GM06990 (cell line): Measurements from ENCODE around the gene HSPA1B.
"Not testable (repeated sequence)": the region's sequence is repeated elsewhere in the genome, so short reads cannot be mapped to it uniquely, and the experiment has no call there.

Source experiments
- DNase-seq: peaks from one replicate; pipeline ENCODE4 v3.0.0-alpha.2; 2011; ENCODE audit not compliant: insufficient read length; ENCODE audit errors: extremely low read depth
- H3K27me3 ChIP-seq: replicated peaks from 2 replicates; pipeline ENCODE4 v1.6.0; 2011; ENCODE audit warnings: low read length; ENCODE audit not compliant: control insufficient read depth, insufficient read depth
- H3K36me3 ChIP-seq: 2 replicates; pipeline ENCODE4 v1.5.1; 2011; ENCODE audit warnings: low read length; ENCODE audit not compliant: control insufficient read depth, insufficient read depth
- H3K4me3 ChIP-seq: replicated peaks from 2 replicates; pipeline ENCODE4 v1.5.1; 2011; ENCODE audit warnings: low read depth, mild to moderate bottlenecking, control low read depth, low read length
- TF ChIP-seq, protein P1 (sequence below): IDR thresholded peaks from 2 replicates; pipeline ENCODE4 v1.5.1; 2011; ENCODE audit warnings: low read length, control low read depth, mild to moderate bottlenecking, inconsistent platforms; ENCODE audit not compliant: insufficient read depth, poor library complexity, severe bottlenecking

HSPA1B gene

DNA sequence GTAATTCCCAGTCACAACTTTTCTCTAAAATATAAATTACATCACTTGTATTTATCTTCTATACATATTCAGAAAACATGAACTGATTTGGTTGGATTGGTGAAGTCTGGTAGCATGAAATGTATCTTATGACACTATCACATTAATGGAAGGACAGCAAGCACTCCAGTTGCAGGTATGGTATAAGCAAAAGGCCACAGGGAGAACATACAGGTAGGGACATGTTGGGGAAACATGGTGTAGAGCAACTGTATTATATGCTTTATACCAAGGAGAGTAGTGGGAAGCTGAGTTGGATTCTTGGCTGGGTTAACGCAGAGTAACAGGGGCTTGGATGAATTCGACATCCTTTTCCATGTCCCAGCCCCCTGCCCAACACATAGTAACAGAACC lies 30.5 kb upstream of the HSPA1B start:
- DNase-seq: no peak
- H3K4me3 ChIP-seq: no peak overlapping the region
- peaks cover 4% of the 10 kb centered on the region for H3K36me3 ChIP-seq
- TF ChIP-seq, protein P1, sequence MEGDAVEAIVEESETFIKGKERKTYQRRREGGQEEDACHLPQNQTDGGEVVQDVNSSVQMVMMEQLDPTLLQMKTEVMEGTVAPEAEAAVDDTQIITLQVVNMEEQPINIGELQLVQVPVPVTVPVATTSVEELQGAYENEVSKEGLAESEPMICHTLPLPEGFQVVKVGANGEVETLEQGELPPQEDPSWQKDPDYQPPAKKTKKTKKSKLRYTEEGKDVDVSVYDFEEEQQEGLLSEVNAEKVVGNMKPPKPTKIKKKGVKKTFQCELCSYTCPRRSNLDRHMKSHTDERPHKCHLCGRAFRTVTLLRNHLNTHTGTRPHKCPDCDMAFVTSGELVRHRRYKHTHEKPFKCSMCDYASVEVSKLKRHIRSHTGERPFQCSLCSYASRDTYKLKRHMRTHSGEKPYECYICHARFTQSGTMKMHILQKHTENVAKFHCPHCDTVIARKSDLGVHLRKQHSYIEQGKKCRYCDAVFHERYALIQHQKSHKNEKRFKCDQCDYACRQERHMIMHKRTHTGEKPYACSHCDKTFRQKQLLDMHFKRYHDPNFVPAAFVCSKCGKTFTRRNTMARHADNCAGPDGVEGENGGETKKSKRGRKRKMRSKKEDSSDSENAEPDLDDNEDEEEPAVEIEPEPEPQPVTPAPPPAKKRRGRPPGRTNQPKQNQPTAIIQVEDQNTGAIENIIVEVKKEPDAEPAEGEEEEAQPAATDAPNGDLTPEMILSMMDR: no peak
- H3K27me3 ChIP-seq: no peaks in the 10 kb centered on the region

DNA sequence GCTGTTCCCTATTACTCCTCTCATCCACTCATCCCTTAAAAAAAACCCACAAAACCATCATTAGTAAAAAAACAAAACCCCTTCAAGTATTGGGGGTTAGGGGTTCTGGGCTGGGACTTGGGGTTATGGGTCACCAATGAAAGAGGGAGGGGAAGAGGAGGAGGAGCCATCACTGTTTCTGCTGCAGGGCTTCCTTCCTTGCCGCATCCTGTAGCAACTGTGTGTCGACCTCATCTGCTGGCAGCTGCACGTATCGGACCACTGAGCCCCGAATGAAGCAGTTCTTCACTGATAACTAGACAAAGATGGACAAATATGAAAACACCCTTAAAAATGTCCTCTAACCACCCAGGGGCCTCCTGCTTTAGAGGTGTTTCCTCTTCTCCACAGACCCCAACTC lies 29.9 kb upstream of the HSPA1B start:
- Histone ChIP-seq H3K27me3 (no peaks in the 10 kb centered on the region), H3K4me3 (no peak overlapping the region), H3K36me3 (no peaks in the 10 kb centered on the region; the same call in none of the 2 replicates)
- DNase-seq: no peak
- TF ChIP-seq, protein P1: no peak

DNA sequence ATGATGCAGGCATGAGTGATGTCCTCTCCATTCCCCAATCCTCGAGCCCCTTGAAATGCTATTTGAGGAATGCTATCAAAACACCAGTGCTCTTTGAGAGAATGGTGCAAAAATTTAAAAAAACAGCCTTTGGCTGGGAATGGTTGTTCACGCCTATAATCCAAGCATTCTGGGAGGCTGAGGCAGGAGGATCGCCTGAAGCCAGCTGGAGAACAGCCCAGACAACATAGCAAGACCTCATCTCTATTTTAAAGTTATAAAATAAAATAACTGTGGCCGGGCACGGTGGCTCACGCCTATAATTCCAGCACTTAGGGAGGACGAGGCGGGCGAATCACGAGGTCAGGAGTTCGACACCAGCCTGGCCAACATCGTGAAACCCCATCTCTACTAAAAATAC lies 27.8 kb upstream of the HSPA1B start:
- Histone ChIP-seq H3K36me3 (peaks cover 1% of the 10 kb centered on the region), H3K4me3 (no peak overlapping the region), H3K27me3 (no peaks in the 10 kb centered on the region)
- TF ChIP-seq, protein P1: no peak
- DNase-seq: no peak

DNA sequence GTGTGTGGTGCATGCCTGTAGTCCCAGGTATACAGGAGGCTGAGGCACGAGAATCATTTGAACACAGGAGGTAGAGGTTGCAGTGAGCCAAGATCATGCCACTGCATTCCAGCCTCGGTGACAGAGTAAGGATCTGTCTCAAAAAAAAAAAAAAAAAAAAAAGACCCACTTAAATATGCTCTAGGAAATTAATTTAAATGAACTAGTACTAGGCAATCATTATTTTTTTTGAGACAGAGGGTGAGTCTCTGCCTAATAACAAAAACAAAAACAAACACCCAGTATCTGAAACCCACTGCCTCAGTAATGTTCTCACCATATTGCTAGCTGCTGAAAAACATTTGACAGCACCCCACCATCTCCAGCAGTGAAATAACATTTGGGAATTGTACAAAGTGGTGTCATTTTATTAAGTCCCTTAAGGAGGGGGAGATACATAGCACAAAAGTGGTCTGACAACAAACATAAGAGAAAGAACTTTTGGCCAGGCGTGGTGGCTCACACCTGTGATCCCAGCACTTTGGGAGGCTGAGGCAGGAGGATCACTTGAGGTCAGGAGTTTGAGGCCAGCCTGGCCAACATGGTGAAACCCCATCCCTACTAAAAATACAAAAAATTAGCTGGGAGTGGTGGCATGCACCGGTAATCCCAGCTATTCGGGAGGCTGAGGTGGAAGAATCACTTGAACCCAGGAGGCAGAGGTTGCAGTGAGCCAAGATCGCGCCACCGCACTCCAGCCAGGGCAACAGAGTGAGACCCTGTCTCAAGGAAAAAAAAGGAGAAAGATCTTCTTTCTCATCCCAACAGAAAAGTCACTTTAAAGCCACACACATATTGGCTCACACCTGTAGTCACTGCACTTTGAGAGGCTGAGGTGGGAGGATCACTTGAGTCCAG lies 26.3 kb upstream of the HSPA1B start:
- not testable (repeated sequence) for H3K27me3 ChIP-seq, DNase-seq, H3K4me3 ChIP-seq, H3K36me3 ChIP-seq

DNA sequence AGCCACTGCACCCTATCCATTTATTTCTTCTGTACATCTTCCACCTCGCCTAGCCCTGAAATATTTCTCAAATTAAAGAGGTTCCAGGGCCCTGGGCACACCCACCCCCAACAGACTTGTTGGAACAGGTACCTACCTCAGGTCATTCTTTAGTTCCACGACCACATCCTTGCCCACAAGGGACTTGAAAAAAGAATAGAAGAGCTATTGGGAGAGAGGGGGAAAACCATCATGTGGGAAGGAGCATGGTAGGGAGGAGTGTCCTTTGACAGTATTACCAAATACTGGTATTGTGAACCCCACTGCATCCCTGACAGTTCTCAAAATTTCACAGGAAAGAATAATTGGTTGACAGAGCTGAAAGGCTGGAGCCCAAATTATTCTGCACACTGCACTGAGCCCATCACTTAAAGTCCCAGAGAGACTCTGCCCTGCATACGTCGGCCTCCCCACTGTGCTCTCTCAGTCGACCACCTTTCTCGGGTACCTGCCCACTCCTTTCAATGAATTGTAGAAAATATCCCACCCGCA lies 21.5 kb upstream of the HSPA1B start:
- TF ChIP-seq, protein P1: no peak
- DNase-seq: no peak
- peak overlapping the region; percentile 83 for H3K4me3 ChIP-seq
- no peaks in the 10 kb centered on the region for H3K27me3 ChIP-seq
- H3K36me3 ChIP-seq: peaks cover 1% of the 10 kb centered on the region

DNA sequence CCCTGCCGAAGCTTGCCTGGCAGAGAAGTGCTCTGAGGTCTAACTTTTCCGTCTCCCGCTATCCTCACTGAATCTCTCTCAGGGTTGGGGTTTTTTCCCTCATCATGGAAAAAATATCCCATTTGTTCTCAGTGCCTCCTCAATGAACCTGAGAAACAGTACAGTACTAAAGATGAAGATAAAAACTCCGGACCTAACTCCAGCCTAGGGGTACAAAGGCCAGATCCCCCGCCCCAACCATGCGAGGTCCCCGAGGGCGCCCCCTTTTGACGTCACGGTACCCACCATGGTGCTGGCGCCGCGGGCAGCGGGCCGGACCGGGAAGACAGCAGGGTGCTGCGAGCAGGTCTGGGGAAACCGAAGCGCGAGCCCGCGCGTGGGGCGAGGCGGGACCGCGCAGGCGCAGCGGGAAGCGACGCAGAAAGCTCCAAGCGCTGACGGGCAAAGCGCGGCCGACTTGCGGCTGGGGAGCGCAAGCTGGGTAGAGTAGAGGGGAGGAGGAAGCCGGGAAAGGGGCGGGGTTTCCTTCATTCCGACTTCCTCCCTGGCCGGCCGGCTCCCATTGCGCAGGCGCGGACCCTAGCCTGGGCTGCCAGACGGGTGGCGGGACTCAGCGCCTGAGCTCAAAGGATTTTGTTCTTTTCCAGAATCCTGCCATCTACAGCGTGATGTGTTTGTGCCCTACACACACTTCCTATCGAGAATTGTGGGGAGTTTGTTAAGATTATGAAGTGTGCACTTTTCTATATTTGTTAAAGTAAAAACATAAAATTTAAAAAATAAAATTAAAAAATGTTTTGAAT lies 20.9 kb upstream of the HSPA1B start, which contains the start of gene LSM2:
Gene LSM2 (minus strand): TSS at position 497 of the 803 bp plus-strand sequence. CDS start 209 bp downstream, at position 288.
- H3K36me3 ChIP-seq: peaks cover 1% of the 10 kb centered on the region
- peak within 1 kb of the TSS; percentile 83 for H3K4me3 ChIP-seq
- H3K27me3 ChIP-seq: no peaks in the 10 kb centered on the region
- peak; percentile 96 for DNase-seq
- TF ChIP-seq, protein P1: peak; percentile 32

DNA sequence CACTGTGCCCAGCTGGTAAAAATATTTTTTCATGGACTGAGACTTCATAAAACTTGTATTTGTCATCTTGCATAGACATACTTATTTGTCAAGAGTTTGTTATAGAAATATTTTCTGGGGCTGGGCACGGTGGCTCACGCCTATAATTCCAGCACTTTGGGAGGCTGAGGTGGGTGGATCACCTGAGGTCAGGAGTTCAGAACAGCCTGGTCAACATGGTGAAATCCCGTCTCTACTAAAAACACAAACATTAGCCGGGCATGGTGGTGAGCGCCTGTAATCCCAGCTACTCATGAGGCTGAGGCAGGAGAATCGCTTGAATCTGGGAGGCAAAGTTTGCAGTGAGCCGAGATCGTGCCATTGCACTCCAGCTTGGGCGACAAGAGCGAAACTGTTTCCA lies 18.9 kb upstream of the HSPA1B start:
- not testable (repeated sequence) for H3K36me3 ChIP-seq

More for the DNA sequence above, 18.9 kb upstream of the HSPA1B start:
- H3K4me3 ChIP-seq, DNase-seq, H3K27me3 ChIP-seq: not testable (repeated sequence)
